HEK293T (cell line): ENCODE measurements around the gene LGR5.
"Not testable (repeated sequence)": the region's sequence is repeated elsewhere in the genome, so short reads cannot be mapped to it uniquely, and the experiment has no call there.

Experiments used
- CTCF ChIA-PET: fragments of 350-600 bp; formaldehyde crosslinking; extraction: SDS; loops from one replicate; lab custom pipeline; 2021; ENCODE audit warnings: antibody characterized with exemption, inconsistent platforms; lab: Yijun Ruan, JAX
- POLR2A ChIA-PET: fragments of 350-600 bp; formaldehyde crosslinking; extraction: SDS; loops from one replicate; lab custom pipeline; 2020; ENCODE audit warnings: antibody characterized with exemption, inconsistent platforms; lab: Yijun Ruan, JAX
- DNase-seq: peaks from one replicate; pipeline ENCODE4 v3.0.0; 2012; ENCODE audit warnings: mixed read lengths; ENCODE audit errors: extremely low spot score
- ARNT ChIP-seq: fragments of 450-650 bp; IDR thresholded peaks from 2 replicates; pipeline ENCODE4 v1.6.1; 2017; ENCODE audit warnings: mild to moderate bottlenecking
- BHLHE40 ChIP-seq: fragments of 450-650 bp; IDR thresholded peaks from 2 replicates; pipeline ENCODE4 v1.6.1; 2016; ENCODE audit warnings: mild to moderate bottlenecking, moderate library complexity, borderline replicate concordance
- CTBP1 ChIP-seq: fragments of 450-650 bp; IDR thresholded peaks from 2 replicates; pipeline ENCODE4 v1.6.1; 2016; ENCODE audit warnings: borderline replicate concordance
- ELF4 ChIP-seq: fragments of 450-650 bp; IDR thresholded peaks from 2 replicates; pipeline ENCODE4 v1.6.1; 2017; ENCODE audit warnings: antibody characterized with exemption
- FOXA1 ChIP-seq: fragments of 450-650 bp; IDR thresholded peaks from 2 replicates; pipeline ENCODE4 v1.6.1; 2016; ENCODE audit warnings: mild to moderate bottlenecking
- FOXK2 ChIP-seq: fragments of 450-650 bp; IDR thresholded peaks from 2 replicates; pipeline ENCODE4 v1.6.1; 2016; ENCODE audit warnings: mild to moderate bottlenecking
- FOXM1 ChIP-seq: fragments of 450-650 bp; IDR thresholded peaks from 2 replicates; pipeline ENCODE4 v1.6.1; 2017; ENCODE audit warnings: mild to moderate bottlenecking, borderline replicate concordance
- HDGF ChIP-seq: fragments of 450-650 bp; IDR thresholded peaks from 2 replicates; pipeline ENCODE4 v1.6.1; 2017; ENCODE audit warnings: antibody characterized with exemption, borderline replicate concordance
- L3MBTL2 ChIP-seq: fragments of 450-650 bp; conservative IDR thresholded peaks from 2 replicates; pipeline ENCODE4 v1.6.1; 2016; ENCODE audit warnings: mild to moderate bottlenecking
- LEF1 ChIP-seq: fragments of 450-650 bp; IDR thresholded peaks from 2 replicates; pipeline ENCODE4 v1.6.1; 2017; ENCODE audit warnings: mild to moderate bottlenecking, borderline replicate concordance
- NFRKB ChIP-seq: fragments of 450-650 bp; IDR thresholded peaks from 2 replicates; pipeline ENCODE4 v1.6.1; 2016; ENCODE audit warnings: mild to moderate bottlenecking, moderate library complexity
- SP1 ChIP-seq: fragments of 450-650 bp; IDR thresholded peaks from 2 replicates; pipeline ENCODE4 v1.6.1; 2017
- SUZ12 ChIP-seq: fragments of 450-650 bp; IDR thresholded peaks from 2 replicates; pipeline ENCODE4 v1.6.1; 2016; ENCODE audit warnings: mild to moderate bottlenecking
- TARDBP ChIP-seq: fragments of 450-650 bp; IDR thresholded peaks from 2 replicates; pipeline ENCODE4 v1.6.1; 2016
- ZNF384 ChIP-seq: fragments of 450-650 bp; IDR thresholded peaks from 2 replicates; pipeline ENCODE4 v1.6.1; 2016
- TF ChIP-seq, protein P1 (sequence below): fragments of 450-650 bp; IDR thresholded peaks from 2 replicates; pipeline ENCODE4 v1.6.1; 2016

The LGR5 gene

DNA sequence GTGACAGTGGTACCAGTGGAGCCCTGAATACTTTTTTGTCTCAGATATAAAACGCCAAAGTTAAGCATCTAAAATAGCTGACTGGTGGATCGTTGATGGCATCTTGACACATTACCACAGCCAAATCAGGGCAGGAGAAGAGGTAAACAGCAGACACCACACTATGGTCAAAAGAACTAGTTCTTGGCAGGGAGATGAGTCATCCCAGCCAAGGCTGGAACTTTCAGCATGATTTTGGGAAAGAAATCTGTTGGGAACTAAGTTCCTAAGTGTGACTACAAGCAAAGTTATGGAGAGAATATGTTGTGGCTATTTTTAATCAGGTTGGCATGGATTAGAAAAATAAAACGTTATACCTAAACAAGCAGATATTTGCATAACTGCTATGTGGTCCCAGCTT is 36.9 kb downstream of the LGR5 start:
- DNase-seq, result no peak
- TF ChIP-seq SUZ12 (no peak), ZNF384 (no peak), L3MBTL2 (no peak), TARDBP (no peak), NFRKB (no peak), FOXA1 (no peak), FOXM1 (no peak), BHLHE40 (no peak), HDGF (no peak), SP1 (no peak), LEF1 (no peak), ELF4 (no peak), FOXK2 (no peak), CTBP1 (no peak), ARNT (no peak)
- TF ChIP-seq, protein P1, sequence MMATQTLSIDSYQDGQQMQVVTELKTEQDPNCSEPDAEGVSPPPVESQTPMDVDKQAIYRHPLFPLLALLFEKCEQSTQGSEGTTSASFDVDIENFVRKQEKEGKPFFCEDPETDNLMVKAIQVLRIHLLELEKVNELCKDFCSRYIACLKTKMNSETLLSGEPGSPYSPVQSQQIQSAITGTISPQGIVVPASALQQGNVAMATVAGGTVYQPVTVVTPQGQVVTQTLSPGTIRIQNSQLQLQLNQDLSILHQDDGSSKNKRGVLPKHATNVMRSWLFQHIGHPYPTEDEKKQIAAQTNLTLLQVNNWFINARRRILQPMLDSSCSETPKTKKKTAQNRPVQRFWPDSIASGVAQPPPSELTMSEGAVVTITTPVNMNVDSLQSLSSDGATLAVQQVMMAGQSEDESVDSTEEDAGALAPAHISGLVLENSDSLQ, result no peak
- ChIA-PET CTCF (interaction anchor here (0.7 kb wide), 1 partner anchor 272 kb away, joined by 3 read pairs; no protein-coding TSS in a partner anchor), POLR2A (no interaction called here)

DNA sequence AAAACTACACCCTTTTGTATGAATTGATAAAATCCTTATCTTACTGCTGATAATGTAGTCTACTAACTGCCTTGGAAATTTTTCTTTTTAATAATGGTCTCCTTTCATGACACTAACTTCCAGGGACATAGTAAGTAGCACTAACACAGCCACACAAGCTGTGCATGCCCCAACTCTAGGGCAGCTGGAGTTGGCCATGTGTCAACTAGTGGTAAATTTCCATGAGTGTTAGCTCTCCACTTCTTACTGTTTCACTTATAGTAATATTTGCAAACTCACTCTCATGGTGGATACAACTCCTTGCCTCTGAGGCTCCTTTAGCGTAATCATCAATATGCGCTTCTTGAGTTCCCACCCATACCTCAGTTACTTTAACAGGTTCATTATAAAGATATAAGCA is 38.0 kb downstream of the LGR5 start:
- POLR2A ChIA-PET, result no interaction called here
- no peak for DNase-seq
- CTCF ChIA-PET, result interaction anchor here (0.7 kb wide), 1 partner anchor 26 kb away, joined by 3 read pairs; no protein-coding TSS in a partner anchor
- TF ChIP-seq, protein P1, result no peak
- no peak for TF ChIP-seq ZNF384

DNA sequence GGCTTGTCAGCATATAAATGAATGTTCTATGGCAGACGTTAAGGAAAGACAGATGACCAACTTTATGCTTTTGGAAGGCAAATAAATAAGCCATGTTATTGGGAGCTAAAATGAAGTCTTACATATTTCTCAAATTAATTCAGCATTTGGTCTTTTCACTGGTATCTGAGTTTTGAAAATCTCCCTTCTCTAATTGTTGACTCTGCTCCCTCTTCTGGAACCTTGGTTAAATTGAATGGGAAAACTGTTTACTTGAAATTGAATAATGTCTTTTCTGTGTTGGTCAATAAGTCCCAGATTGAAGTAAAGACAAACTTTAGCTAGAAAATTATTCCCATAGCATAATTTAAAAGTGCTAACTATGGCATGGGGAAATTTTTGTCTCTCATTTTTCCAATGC is 38.7 kb downstream of the LGR5 start:
- CTCF ChIA-PET, result interaction anchor here (0.7 kb wide), 1 partner anchor 352 kb away, joined by 3 read pairs; no protein-coding TSS in a partner anchor
- DNase-seq, result no peak
- no peak for TF ChIP-seq ARNT
- TF ChIP-seq, protein P1, result no peak
- no peak for TF ChIP-seq L3MBTL2
- TF ChIP-seq ELF4, result no peak
- no peak for TF ChIP-seq SUZ12
- TF ChIP-seq FOXM1, result no peak
- TF ChIP-seq SP1, result no peak
- no peak for TF ChIP-seq TARDBP
- POLR2A ChIA-PET, result no interaction called here

DNA sequence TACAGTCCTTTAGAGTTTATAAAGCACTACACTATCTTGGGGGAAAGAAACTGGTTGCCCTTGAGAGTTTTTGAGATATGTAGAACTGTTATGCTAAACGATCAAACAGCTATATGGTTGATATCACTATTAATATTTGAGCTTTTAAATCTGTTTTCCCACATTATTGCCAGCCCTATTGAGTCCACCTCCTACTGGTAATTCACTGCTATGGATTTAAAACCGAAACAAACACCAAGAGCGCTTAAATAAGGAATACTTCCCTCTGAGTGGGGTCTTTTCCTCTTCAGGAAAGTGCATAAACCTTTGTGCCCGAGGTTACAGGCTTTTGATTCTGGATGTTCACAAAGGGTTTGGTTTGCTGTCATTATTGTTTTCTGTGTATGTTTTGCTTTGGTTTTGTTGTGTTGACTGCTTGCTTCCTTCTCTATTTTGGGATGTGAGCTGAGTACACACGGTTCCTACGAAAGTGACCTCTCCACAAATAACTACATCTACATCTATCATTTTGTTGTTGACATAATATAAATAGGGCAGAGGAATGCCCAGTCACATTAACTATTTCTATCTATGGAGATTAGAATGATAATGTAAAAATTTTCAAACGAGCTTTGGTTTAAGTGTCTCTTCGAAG is 44.8 kb downstream of the LGR5 start:
- ChIA-PET CTCF (no interaction called here), POLR2A (no interaction called here)
- no peak for DNase-seq
- TF ChIP-seq ELF4 (no peak), LEF1 (no peak), ARNT (no peak), FOXM1 (no peak), NFRKB (no peak), FOXK2 (no peak), TARDBP (no peak), ZNF384 (no peak), CTBP1 (no peak), BHLHE40 (no peak), FOXA1 (no peak), SP1 (no peak), HDGF (no peak), SUZ12 (no peak), L3MBTL2 (no peak)
- TF ChIP-seq, protein P1, result no peak

DNA sequence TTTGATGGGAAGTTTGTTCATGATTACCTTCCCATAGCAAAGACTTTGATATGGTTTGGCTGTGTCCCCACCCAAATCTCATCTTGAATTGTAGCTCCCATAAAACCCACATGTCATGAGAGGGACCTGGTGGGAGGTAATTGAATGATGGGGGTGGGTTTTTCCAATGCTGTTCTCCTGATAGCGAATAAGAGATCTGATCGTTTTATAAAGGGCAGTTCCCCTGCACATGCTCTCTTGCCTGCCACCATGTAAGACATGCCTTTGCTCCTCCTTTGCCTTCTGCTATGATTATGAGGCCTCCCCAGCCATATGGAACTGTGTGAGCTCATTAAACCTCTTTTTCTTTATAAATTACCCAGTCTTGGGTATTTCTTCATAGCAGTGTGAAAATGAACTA is 51.2 kb downstream of the LGR5 start:
- CTCF ChIA-PET, DNase-seq, POLR2A ChIA-PET: not testable (repeated sequence)

DNA sequence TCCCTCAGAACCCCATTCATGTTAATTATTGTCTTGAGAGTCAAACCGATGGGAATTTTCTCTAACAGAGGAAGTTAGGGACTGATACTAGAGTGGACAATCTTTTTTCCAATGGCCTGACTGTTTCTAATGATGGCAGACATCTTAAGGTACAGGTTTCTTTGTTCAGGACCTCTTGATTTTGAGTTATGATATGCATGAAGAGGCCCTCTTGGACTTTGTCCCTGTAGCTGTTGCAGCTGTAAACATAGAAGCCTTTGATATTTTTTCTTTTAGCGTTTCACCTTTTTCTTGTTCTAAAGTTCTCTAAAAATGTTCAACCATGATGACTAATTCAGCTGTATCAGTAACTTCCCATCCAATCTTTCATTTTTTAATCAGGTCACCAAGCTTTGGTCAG is 53.0 kb downstream of the LGR5 start:
- ChIA-PET POLR2A (no interaction called here), CTCF (no interaction called here)
- no peak for DNase-seq
- TF ChIP-seq FOXM1, result no peak

DNA sequence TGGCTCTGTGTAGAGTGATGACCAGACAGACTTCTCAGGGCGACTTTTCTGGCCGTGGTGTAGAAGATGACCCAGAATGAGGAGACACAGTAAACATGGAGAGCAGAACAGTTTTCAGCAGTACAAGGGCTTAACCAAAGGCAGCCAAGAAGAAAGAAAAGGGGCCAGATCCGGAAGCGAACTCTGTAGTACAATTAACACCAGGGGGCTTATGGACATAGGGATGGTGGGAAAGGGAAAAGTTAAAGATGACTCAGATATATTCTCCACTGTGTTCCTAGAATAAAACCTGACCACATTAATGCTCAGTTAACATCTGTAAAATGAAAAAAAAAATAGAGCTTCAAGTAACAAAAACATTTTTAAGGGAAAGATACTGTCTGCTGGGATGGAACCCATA is 60.2 kb downstream of the LGR5 start:
- no peak for DNase-seq
- TF ChIP-seq SUZ12 (no peak), HDGF (no peak), ELF4 (no peak), ZNF384 (no peak), LEF1 (no peak), SP1 (no peak), L3MBTL2 (no peak), TARDBP (no peak), FOXK2 (no peak), ARNT (no peak), NFRKB (no peak), FOXA1 (no peak)
- ChIA-PET CTCF (no interaction called here), POLR2A (no interaction called here)
